Inferior parietal cortex (tissue), 1 donor: Measurements from ENCODE around the gene CREBBP.

Experiments
- DNase-seq: peaks from one replicate; pipeline ENCODE4 v3.0.0-alpha.2; 2016; ENCODE audit errors: extremely low spot score

CREBBP gene

GRCh38 chr16:3736116-3736515 is 144.4 kb downstream of the CREBBP start:
- DNase-seq = no peak

DNA sequence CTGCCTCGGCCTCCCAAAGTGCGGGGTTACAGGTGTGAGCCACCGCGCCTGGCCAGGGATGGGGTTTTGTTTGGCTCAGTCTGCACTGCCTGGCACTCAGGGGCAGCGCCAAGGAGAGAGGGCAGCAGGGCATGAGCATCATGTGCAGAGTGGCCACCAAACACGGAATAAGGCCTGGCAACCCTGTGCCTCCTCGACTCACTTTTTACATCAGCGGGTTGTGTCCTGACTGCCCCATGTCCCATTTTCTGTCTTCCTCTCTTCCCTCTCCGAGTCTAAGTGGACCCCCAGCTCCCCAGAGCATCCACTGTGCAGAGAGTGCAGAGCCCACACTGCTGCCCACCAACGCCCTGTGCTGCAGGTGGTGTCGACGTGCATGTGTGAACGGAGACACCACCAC is 145.0 kb downstream of the CREBBP start:
- DNase-seq = no peak

- DNase-seq = no peak
These were observed 145.7 kb downstream of the CREBBP start for GRCh38 chr16:3734758-3735221.

DNA sequence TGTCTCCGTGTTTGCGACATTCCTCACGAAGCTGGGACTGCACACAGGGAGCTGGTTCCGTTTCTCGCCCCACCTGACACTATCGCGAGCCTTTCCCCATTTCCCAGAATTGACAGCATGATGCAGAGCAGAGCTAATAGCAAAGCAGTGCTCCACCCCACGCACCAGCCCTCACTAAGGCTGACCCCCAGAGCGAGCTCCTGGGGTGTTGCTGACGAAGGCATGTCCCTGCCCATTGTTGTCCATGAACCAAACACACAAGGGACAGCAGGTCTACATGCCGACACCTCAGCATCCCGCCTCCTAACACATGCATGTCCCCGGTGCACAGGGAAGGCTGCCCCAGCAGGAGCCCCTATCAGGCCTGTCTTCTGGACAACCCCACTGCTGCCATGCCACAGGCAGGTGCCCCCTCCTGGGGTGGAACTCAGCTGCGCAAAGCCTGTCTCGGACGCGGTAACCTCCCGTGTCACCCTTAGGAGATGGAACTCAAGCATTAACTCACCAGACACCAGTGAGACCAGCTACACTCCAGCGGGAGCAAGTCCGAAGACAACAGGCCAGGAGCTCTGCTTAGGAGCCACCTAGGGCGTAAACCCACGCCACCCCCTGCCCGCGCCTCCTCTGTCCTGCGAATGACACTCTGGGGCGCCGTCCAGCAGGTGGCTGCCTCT is 146.3 kb downstream of the CREBBP start:
- no peak for DNase-seq

DNA sequence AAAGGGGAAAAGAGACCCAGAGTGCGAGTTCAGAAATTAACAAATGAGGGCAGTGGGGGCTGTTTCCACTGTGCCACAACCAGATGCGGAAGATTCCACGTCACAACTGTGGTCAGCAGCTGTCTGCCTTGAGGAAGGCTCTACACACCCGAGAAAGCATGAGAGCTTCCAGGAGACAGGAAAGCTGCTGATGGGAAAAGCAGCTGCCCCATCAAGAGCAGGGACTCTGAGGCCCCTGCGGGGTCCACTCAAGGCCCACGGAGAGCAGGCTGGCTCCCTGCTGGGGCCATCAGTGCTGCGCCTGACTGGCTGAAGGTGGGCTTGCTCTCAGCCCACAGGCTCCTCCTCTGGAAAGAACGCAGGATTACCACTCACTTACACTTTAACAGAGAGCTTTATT is 148.3 kb downstream of the CREBBP start:
- no peak for DNase-seq

GRCh38 chr16:3731126-3731935 is 149.2 kb downstream of the CREBBP start:
- DNase-seq = no peak

DNA sequence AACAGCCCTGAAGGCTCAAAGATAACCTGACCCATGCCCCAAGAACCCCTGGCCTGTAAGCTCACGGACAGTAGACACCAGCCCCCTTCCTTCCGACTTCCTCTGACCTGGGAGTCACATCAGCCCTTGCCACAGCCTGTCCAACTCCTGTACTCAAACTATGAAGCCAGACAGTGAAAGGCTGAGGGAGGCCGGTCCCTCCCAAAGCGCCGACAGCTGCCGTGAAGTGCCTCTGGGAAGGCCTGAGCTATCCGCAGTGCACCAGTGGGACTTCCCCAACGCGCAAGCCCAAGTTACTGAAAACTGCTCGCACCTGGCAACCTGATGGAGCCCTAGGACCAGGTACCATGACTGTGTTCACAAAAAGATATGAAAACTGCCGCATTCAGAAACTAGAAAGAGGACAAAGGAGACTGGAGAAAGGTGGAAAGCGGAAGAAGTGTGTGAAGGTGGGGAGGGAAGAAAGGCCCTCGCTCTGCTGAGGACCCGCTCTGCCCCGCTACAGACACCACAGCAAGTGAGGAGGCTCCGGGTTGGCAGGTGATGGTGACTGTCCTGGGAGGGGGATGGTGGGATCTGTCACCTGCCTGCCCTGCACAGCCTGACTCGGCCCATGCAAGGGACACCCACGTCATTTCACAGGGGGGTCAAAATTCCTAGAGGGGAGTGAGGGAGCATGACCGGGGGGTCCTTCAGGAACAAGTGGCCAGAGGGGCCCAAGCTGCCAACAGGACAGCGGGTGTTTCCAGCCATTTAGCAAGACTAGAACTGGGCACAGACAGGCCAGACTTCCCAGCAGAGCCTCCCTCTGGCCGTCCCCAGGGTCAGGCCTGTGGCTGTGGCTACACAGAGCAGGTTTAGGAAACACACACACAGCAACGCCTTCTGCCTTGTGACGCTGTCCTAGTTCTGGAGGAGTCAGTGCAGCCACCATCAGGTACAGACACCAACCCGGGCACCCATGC is 150.1 kb downstream of the CREBBP start:
- no peak for DNase-seq

GRCh38 chr16:3729161-3730112 is 151.1 kb downstream of the CREBBP start:
- DNase-seq = no peak

DNA sequence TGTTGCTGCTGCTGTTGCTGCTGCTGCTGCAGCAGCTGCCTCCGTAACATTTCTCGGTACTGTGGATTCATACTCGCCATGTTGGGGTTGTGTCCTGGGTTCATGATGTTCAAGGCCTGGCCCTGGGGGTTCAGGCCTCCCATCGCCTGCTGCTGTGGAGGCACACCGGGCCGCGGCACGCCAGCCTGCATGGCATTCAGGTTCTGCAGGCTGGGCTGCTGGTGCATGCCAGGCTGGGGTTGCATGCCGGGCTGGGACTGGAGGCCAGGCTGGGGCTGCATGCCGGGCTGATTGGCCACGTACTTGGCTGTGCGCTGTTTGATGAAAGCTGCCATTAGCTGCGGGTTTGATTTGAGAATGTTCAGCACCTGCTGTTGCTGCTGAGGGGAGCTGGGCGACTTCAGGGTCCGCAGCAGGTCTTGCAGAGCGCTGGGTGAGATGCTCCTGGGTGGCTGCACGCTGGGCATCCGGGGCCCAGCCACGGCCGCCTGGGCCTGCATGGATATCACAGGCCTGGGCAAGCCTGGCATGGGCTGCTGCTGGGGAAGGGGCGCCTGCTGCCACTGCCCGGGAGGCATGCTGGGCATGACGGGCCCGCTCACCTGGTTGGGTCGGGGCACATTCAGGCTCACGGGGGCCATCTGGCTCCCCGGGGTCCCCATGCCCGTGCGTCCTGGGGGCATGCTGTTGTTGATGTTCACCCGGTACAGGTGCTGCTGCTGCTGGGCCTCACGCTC is 151.9 kb downstream of the CREBBP start:
- DNase-seq = no peak

GRCh38 chr16:3727806-3728381 is 152.6 kb downstream of the CREBBP start:
- no peak for DNase-seq

GRCh38 chr16:3726021-3726687 is 154.4 kb downstream of the CREBBP start:
- no peak for DNase-seq

GRCh38 chr16:3725276-3725675 is 155.2 kb downstream of the CREBBP start:
- no peak for DNase-seq

DNA sequence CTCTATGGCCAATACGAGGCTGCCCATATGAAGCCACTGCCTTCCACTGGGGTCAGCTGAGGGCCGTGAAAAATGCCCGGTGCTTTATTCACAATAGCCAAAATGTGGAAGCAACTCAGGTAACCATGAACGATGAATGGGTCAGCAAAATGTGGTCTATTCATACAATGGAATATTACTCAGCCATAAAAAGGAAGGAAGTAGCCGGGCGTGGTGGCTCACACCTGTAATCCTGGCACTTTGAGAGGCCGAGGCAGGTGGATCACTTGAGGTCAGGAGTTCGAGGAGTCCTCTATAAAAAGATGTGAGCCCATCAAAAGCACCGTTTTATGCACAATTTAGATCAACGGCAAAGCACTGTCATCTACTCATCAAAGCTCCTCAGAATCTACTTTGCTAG is 158.0 kb downstream of the CREBBP start:
- DNase-seq = no peak

- no peak for DNase-seq
These were observed 160.1 kb downstream of the CREBBP start for GRCh38 chr16:3720418-3720817.

- DNase-seq = no peak
These were observed 161.9 kb downstream of the CREBBP start for GRCh38 chr16:3718628-3719027.

GRCh38 chr16:3718019-3718391 is 162.5 kb downstream of the CREBBP start:
- DNase-seq = no peak

DNA sequence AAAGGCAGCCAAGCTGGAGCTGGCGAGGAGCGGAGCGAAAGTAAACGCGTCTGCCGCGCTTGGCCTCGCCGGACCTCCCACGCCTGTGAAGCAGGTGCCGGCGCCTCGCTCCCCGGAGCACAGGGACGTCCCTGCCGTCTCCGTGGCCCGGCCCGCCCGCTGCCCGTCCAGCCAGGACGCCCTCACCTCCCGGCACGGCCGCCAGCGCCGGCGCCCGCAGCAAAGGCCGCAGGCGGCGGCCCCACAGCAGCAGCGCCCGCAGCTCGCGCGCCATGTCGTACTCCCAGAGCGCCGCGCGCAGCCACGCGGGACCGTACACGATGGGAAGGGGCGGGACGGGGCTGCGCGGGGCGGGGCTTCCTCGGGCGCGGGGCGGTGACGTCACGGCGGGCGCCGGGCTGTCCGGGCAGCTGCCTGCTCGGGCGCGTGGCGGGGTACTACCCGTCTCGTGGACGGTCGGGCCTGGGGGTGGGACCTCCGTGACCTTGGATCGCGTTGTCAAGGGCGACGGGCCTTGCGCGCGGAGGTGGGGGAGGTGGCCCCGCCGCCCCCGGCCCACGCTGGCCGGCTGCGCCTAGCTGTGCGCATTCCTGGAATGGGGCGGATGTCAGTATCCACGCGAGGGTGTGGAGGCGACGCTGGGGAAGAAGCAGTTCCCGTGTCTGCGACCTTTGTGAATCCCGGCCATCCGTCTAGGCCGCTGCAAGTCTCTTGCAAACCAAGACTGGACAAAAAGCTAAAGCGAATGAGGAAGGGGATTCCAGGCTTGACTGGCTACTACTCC is 163.1 kb downstream of the CREBBP start, which contains the start of gene TRAP1:
TRAP1 (minus strand) TSS at position 290 of the 784 bp plus-strand sequence; CDS start at position 274, 16 bp downstream.
- DNase-seq = peak; percentile 79

GRCh38 chr16:3716831-3717234 is 163.7 kb downstream of the CREBBP start:
- DNase-seq = no peak
